GM23248 (cell line): ENCODE results near the gene LONP2.

ENCODE experiments used
- EZH2 ChIP-seq: fragments of 200-600 bp; sonication (generic); IDR thresholded peaks from 2 replicates; pipeline ENCODE4 v1.6.1; 2018; ENCODE audit warnings: antibody characterized with exemption, mild to moderate bottlenecking; ENCODE audit not compliant: insufficient read depth, poor library complexity, severe bottlenecking
- EZH2phosphoT487 ChIP-seq: fragments of 200-600 bp; sonication (generic); IDR thresholded peaks from 2 replicates; pipeline ENCODE4 v1.6.1; 2018; ENCODE audit warnings: antibody characterized with exemption, moderate library complexity, mild to moderate bottlenecking, low read depth; ENCODE audit not compliant: insufficient read depth

DNA sequence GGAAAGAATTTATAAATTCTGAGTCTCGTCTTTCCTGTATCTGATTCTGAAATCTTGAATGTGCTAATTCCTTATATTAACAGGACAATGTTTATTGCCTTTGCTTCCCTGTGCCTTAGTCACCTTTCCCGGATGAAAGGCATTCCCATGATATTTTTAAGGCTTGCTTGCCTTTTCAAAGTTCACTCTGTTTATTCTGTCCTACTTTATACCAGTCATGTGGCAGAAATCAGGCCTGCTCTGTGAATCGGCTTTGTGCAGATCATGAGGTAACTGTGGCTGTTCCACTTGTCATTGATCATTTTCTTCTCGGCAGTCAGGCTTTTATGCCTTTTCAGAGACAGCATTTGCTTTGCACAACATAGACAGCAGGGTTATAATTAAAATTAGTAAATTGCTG is 32.0 kb downstream of the LONP2 start:
- TF ChIP-seq EZH2 (no peak), EZH2phosphoT487 (no peak)
